ENCODE results near the gene SLC10A1. TPM values are rescaled to one million over a fixed set of nuclear protein-coding genes. Genes with fewer than 3 reads are reported as not detected.

SLC10A1 gene
- total RNA-seq, 2 donors from 2014 or later: not detected

GRCh38 chr14:69754487-69754886 is 42.6 kb downstream of the SLC10A1 start:
- Histone ChIP-seq H3K27ac (ENCODE audit: low read depth, low read length) (no peak overlapping the region), H3K36me3 (ENCODE audit: control insufficient read depth, insufficient read depth, low read length) (no peaks in the 10 kb centered on the region), H3K9me3 (ENCODE audit: control insufficient read depth, low read length) (no peaks in the 10 kb centered on the region), H3K27me3 (ENCODE audit: control insufficient read depth, insufficient read depth, low read length, poor library complexity, severe bottlenecking) (no peaks in the 10 kb centered on the region), H3K4me3 (ENCODE audit: low read length) (no peak overlapping the region), H3K4me1 (ENCODE audit: control insufficient read depth, insufficient read depth, low read length) (no peaks in the 10 kb centered on the region), H3K9ac (ENCODE audit: extremely low read depth, low read length, poor library complexity, severe bottlenecking) (no peak overlapping the region)
- no peaks in the 10 kb centered on the region for H3K36me3 Mint-ChIP-seq (ENCODE audit: low read depth)
- H3K9me3 Mint-ChIP-seq: peaks cover 2% of the 10 kb centered on the region
- H3K27ac Mint-ChIP-seq: no peak overlapping the region
- peaks cover 3% of the 10 kb centered on the region for H3K27me3 Mint-ChIP-seq (ENCODE audit: insufficient read depth)
- 91 to 100% methylated on average over 1 to 2 of the region's 2 CpGs for WGBS, 2 experiments (ENCODE audit: insufficient coverage in 1 of 2, insufficient read length in 1 of 2)
- no peak for DNase-seq
- no peak overlapping the region for H3K4me3 Mint-ChIP-seq
- H3K4me1 Mint-ChIP-seq: peaks cover 6% of the 10 kb centered on the region
- TF ChIP-seq CTCF (conservative IDR thresholded peaks at IDR 0.05): no peak

GRCh38 chr14:69753860-69754259 is 43.2 kb downstream of the SLC10A1 start:
- H3K4me1 Mint-ChIP-seq: peaks cover 6% of the 10 kb centered on the region
- H3K4me1 ChIP-seq (ENCODE audit: control insufficient read depth, insufficient read depth, low read length): no peaks in the 10 kb centered on the region
- H3K9me3 ChIP-seq (ENCODE audit: control insufficient read depth, low read length): no peaks in the 10 kb centered on the region
- TF ChIP-seq CTCF (conservative IDR thresholded peaks at IDR 0.05): no peak
- no peak for DNase-seq
- H3K4me3 ChIP-seq (ENCODE audit: low read length): no peak overlapping the region
- no peak overlapping the region for H3K27ac ChIP-seq (ENCODE audit: low read depth, low read length)
- no peak overlapping the region for H3K27ac Mint-ChIP-seq
- no peaks in the 10 kb centered on the region for H3K27me3 Mint-ChIP-seq (ENCODE audit: insufficient read depth)
- no peak overlapping the region for H3K9ac ChIP-seq (ENCODE audit: extremely low read depth, low read length, poor library complexity, severe bottlenecking)
- no peaks in the 10 kb centered on the region for H3K36me3 Mint-ChIP-seq (ENCODE audit: low read depth)
- peaks cover 2% of the 10 kb centered on the region for H3K9me3 Mint-ChIP-seq
- no peak overlapping the region for H3K4me3 Mint-ChIP-seq
- WGBS, 2 experiments (ENCODE audit: insufficient coverage in 1 of 2, insufficient read length in 1 of 2): 91 to 100% methylated on average over 1 of the region's 1 CpG
- no peaks in the 10 kb centered on the region for H3K36me3 ChIP-seq (ENCODE audit: control insufficient read depth, insufficient read depth, low read length)
- no peaks in the 10 kb centered on the region for H3K27me3 ChIP-seq (ENCODE audit: control insufficient read depth, insufficient read depth, low read length, poor library complexity, severe bottlenecking)

- no peak overlapping the region for H3K27ac Mint-ChIP-seq
- no peak overlapping the region for H3K9ac ChIP-seq (ENCODE audit: extremely low read depth, low read length, poor library complexity, severe bottlenecking)
- no peak overlapping the region for H3K4me3 Mint-ChIP-seq
These were observed 44.3 kb downstream of the SLC10A1 start for GRCh38 chr14:69752773-69753172.

More at GRCh38 chr14:69752773-69753172, 44.3 kb downstream of the SLC10A1 start:
- Histone ChIP-seq H3K9me3 (ENCODE audit: control insufficient read depth, low read length) (no peaks in the 10 kb centered on the region), H3K27me3 (ENCODE audit: control insufficient read depth, insufficient read depth, low read length, poor library complexity, severe bottlenecking) (no peaks in the 10 kb centered on the region), H3K4me3 (ENCODE audit: low read length) (no peak overlapping the region), H3K36me3 (ENCODE audit: control insufficient read depth, insufficient read depth, low read length) (no peaks in the 10 kb centered on the region), H3K4me1 (ENCODE audit: control insufficient read depth, insufficient read depth, low read length) (no peaks in the 10 kb centered on the region), H3K27ac (ENCODE audit: low read depth, low read length) (no peak overlapping the region)
- Mint-ChIP-seq H3K9me3 (peaks cover 2% of the 10 kb centered on the region), H3K27me3 (ENCODE audit: insufficient read depth) (no peaks in the 10 kb centered on the region), H3K4me1 (peaks cover 6% of the 10 kb centered on the region), H3K36me3 (ENCODE audit: low read depth) (no peaks in the 10 kb centered on the region)
- 44 to 67% methylated on average over 1 of the region's 1 CpG for WGBS, 2 experiments (ENCODE audit: insufficient coverage in 1 of 2, insufficient read length in 1 of 2)
- no peak for TF ChIP-seq CTCF (conservative IDR thresholded peaks at IDR 0.05)
- DNase-seq: no peak
